SKM-1 (cell line): Measurements from ENCODE around the gene LCN6.
"Not testable (repeated sequence)": the region's sequence is repeated elsewhere in the genome, so short reads cannot be mapped to it uniquely, and the experiment has no call there.

Experiments used
- DNase-seq: peaks from one replicate; lab custom pipeline; 2025; ENCODE audit not compliant: unreplicated experiment; lab: John Stamatoyannopoulos, UW

Gene LCN6

DNA sequence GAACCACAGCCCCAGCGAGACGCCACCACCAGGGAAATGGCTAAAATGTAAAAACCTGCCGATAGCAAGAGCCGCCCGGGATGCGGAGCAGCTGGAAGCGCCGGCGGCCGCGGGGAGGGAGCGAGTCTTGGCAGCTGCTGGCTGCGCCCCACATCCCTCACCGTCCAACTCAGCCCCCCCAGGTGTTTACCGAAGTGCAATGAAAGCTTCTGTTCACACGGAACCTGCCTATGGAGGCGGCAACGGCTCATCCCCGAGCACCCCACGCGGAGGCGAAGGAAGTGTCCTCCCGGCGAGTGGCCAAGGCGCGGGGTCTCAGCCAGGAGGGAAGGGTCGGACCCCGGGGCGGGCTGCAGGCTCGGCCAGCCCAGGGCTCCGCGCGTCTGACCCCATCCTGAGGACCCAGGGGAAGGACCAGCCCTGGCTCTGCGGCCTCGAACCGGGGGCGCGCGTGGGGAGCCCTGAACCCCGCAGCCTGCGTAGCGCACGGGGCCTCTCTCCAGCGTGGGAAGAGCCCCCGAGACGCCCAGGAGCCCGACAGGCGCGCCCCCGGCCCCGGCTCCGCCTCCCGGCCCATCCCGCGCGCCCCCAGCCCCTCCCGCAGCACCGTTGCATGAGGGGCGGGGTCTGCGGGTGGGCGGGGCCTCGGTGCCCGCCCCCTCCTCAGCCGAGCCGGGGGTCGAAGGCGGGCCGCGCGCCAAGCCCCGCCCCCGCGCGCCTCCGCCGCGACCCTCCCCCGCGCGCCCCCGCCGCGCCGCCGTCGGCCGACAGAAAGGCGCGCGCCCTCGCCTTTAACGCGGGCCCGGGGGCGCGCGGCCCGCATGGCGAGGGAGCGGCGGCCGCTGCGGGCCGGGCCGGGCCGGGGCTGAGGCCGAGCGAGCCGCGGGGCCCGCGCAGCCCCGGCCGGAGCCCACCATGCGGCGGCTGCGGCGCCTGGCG is 36.3 kb downstream of the LCN6 start, which contains the start of gene DIPK1B:
TSS of gene DIPK1B (plus strand) at position 822 of the 939 bp plus-strand sequence. CDS start at position 916, 94 bp downstream.
- no peak for DNase-seq

DNA sequence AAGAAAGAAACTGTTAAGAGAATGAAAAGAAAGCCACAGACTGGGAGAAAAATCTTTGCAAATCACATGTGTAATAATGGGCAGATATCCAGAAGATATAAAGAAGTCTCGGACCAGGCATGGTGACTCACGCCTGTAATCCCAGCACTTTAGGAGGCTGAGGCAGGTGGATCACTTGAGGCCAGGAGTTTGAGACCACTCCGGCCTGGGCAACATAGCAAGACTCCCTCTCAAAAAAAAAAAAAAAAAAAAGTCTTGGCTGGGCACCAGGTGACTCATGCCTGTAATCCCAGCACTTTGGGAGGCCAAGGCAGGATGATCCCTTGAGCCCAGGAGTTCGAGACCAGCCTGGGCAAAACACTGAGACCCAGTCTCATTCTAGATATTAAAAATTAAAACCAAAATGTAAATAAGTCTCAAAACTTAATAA is 37.1 kb downstream of the LCN6 start:
- not testable (repeated sequence) for DNase-seq

DNA sequence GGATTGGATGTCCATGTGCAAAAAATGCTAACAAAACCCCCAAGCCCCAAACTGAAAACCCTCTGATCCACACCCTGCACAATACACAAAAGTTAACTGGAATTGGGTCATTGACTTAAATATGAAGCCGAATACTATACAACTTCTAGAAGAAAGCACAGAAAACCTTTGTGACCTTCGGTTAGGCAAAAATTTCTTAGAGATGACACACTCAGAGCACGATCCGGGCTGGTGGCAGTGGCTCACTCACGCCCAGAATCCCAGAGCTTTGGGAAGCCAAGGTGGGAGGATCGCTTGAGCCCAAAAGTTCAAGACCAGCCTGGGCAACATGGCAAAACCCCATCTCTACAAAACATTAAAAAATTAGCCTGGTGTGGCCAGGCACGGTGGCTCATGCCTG is 37.8 kb downstream of the LCN6 start:
- DNase-seq: no peak

DNA sequence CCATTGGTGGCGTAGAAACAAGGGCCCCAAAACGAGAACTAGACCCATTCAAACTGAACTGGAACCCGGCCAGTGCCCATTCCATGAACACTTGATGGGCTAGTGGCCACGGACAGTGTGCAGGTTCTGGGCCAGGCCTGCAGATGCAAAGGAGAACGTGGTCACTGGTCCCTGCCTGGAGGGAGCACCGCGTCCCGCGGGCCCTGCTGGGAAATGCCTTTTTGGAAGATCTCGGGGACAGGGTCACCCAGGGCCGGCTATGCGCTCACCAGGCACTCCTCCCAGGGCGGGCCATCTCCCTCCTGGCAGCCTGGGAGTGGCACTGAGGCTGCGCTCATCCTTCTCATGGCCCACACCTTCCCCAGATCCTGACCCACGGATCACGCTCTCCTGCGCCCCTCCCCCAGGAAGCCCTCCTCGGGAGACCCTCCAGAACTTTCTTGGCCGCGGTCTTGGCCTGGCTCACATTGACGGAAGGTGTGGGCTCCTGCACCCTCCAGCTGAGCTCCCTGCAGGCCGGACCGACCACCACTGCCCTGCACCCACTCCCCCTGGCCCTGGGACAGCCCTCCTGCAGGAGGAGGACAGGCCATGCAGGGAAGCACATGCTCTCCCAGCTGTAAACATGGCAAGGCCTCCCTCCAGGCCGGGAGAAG is 38.7 kb downstream of the LCN6 start:
- no peak for DNase-seq

DNA sequence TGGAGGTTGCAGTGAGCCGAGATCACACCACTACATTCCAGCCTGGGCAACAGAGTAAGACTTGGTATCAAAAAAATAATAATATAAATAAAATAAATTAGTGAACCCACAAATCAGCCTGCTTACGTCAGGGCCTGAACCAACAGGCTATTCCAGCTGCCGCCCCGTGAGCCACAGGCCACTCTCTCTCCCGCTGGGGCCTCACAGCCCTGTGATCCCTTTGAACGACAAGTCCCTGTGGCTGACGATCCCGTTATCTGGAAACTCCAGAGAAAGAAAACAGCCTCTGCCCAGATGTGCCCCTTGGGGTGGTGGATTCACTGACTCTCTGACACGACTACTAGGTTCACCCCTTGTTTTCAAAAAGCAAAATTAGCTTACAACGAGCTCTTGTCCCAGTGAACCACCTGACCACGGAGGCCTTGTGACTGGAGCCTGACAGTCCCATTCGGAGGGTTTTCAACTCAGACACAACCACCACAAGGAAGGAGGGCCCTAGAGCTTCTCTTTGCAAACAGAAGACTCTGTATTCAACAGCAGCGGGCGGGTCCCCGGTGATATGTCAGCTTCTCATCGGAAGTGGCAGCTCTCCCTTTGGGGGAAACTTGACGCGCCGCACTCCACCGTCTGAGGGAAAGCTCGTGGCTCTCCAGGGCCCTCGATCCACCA is 40.3 kb downstream of the LCN6 start:
- DNase-seq: no peak

DNA sequence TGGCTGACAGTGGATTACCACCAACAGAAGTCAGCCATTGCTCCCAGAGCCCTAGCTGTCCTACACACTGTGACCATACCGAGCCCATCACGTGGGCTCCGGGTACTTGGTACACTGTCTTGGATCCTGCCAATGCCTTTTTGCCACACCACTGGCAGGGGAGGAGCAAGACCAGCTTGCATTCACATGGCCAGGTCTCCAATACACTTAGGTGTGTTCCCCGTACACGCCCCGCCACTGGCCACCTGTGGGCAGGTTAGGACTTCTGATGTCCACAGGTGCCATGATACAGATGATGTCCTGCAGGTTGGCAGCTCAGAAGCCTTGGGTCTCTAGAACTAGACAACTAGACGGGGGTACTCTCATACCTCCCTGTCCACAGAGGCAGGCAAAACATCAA is 41.3 kb downstream of the LCN6 start:
- no peak for DNase-seq

DNA sequence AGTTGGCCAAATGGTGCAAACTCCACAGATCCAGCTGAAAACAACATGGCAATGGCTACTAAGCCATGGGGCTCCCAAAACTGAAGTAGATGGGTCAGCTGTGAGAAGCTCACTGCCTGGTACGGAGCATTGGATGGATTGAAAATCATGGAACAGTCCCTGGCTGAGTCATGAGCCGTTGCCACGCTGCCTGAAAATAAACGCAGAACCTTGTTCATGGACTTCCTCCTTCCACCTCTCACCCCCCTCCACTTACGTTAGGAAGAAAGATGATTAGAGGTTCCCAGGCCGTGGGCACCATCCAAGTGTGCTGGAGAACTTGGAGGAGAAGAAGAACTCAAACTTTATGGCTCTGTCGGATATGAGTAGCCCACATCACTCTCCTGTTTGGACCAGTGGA is 42.8 kb downstream of the LCN6 start:
- no peak for DNase-seq

DNA sequence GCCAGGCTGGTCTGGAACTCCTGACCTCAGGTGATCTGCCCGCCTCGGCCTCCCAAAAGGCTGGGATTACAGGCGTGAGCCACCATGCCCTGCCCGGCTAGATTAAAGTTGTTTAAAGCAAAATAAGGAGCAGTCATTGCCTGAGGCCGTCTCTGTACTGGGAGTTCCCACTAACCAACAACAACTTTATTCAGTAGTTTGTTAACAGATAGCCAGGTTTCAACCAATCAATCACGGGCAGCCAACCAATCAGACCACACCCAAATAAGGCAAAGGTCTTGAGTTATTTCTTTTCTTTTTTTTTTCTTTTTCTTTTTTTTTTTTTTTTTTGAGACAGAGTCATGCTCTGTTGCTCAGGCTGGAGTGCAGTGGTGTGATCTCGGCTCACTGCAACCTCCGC is 43.6 kb downstream of the LCN6 start:
- not testable (repeated sequence) for DNase-seq

DNA sequence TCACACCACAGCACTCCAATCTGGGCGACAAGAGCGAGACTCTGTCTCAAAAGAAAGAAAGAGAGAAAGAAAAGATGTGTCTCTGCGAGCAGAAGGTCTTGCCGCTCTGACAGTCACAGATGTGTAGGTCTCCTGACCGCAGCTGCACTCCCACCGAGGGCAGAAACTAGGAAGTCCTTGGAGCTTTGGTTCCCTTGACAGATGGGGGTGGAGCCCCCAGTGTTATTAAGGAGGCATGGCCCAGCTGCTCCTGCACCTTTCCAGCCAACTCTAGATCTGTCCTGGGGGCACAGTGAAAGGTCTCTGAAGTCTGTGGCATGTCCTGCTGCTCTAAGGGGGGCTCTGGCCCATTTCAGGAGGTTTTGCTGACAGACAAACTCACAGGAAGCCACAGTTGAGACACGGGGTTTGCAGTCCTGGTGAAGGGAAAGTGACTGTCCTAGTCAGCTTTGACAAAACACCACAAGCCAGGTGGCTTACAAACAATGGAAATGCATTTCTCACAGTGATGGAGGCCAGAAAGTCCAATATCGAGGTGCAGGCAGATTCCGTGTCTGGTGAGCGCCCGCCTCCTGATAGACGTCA is 45.0 kb downstream of the LCN6 start:
- peak; percentile 57 for DNase-seq

DNA sequence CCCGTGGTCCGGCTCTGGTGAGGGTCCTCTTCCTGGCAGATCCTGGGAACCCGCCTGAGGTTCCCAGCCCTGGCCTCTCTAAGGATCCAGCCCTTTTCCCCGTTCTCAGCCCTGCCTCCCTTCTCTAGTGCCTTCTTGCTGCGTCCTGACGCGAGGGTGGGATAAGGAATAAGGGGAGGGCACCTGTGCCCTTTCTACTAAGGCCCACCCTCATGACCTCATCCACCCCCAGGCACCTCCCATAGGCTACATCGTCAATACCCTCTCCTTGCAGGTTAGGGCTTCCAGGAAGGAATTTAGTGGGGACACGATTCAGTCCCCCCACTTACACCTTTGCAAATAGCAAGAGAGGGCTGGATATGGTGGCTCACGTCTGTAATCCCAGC is 46.7 kb downstream of the LCN6 start:
- DNase-seq: no peak

DNA sequence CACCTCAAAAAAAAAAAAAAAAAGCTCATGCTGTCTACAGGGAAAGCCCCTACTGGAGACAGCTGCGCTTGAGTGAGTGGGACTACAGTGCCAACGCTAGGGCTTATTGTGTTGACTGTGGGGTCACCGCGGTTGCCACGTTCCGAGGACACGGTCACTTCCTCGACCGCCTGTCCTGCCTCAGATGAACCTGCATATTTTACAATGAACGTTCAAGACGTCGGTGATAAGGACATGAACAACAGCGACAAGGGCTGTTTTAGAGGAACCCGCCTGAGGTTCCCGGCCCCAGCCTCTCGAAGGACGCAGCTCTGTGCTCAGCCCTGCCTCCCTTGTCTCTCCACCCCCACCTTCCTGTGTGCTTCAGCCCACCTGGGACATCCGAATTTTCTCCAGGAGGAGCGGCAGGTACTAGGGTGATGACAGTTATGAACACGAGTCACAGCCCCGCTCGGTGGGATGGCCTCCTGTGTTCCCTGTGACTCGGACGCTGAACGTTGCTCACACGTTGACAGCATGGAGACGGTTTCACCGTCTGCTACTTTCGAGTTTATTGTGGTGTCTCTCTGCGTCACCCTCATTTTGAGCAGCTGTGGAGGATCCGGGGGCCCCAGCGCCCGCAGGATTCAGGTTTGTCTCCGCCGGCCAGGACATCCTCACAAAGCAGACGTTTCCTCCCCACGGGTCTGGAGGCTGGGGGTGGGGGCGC is 47.2 kb downstream of the LCN6 start:
- no peak for DNase-seq

DNA sequence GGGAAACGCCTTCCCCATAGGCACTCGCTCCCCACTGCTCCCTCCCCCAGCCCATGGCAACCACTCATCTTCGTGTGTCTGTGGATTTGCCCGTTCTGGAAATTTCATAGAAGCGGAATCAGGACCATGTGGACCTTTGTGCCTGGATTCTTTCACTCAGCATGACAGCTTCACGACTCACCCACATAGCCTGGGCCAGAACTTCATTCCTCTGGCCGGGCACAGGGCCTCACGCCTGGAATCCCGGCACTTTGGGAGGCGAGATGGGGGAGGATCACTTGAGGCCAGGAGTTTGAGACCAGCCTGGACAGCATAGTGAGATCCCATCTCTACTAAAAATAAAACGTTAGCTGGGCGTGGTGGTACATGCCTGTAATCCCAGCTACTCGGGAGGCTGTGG is 48.0 kb downstream of the LCN6 start:
- DNase-seq: no peak

DNA sequence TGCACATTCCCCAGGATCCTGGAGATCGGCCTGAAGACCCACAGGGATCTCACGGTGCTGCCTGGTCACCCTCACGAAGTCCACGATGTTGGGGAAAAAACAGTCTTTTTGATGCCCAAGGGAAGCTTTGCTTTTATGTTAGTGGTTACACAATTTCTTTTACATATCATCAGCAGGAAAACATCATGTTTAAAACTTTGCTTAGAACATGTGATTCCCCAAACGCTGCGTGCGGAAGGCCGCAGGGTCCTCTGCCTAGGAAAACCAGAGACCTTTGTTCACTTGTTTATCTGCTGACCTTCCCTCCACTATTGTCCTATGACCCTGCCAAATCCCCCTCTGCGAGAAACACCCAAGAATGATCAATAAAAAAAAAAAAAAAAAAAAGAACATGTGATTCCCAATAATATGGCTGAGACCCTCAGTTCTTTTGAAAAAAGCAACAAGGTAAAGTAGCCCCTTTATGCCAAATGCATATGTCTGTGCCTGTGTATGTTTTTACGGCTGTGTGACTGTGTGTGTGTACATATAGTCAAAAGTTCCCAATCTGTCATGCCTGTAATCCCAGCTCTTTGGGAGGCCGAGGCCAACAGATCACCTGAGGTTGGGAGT is 49.6 kb downstream of the LCN6 start:
- no peak for DNase-seq

DNA sequence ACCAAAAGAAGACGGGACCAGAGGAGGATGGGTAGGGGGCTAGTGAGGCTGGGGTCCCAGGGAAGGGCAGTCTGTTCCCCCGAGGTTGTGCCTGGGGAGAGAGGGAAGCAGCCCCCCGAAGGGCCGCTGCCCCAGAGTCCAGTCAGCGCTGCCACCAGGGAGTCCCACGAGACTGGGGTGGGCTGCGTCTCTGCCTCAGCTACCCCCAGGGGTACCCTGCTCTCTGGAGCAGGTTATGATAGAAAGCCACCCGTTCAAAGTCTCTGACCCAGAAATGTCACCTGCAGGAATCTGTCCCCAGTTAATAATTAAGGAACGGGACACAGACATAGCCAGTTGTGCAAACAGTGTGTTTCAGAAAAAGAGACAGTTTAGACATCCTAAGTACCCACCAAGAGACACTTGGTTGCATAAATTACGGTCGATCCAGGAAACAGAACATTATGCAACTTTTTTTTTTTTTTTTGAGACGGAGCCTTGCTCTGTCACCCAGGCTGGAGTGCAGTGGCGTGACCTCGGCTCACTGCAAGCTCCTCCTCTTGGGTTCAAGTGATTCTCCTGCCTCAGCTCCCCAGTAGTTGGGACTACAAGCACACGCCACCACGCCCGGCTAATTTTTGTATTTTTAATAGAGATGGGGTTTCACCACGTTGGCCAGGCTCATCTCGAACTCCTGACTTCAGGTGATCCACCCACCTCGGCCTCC is 50.4 kb downstream of the LCN6 start:
- DNase-seq: peak; percentile 86

DNA sequence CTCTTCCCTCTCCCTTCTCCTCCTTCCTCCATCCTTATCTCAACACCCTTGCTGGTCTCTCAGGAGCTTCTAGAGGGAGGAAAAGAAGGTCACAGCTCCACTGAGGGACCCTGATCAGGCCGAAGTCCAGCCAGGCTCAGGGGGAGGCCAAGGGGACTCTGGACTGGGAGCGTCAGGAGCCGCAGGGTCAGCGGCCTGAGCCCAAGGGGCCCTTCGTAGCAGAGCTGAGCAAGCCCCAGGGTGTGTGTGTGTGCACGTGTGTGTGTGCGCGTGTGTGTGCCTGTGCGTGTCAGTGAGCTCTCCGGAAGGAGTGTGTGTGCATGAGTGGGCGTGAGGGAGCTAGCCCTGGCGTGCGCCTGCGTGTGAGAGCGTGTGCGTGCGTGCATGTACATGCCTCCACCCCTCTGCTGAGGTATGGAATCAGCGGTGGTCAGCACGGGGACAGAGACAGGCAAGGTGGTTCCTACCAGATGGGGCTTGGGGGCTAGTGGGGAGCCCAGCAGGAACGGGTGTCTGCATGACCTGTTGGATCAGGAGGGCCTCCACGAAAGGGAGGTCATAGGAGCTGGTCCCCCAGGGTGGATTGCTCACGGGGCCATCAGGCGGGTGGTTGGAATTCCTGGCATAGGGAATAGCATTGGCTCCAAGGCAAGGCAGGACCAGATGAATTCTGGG is 51.0 kb downstream of the LCN6 start:
- DNase-seq: no peak

DNA sequence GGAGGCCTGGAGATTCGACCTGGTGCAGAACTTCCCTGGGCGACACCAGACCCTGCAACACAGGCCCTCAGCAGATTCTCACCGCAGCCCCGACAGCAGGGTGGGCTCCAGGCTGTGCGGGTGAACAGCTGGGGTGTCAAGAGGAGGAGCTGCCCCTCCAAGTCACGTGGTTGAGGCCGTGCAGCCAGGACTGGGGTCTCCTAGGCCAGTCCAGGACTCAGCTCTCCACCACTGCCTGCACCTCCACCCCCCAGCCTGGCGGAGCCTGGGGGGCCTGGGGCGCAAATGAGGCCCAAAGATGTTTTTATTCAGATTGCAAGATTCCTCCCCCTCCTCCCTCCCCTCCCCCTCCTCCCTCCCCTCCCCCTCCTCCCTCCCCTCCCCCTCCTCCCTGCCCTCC is 51.8 kb downstream of the LCN6 start:
- no peak for DNase-seq

DNA sequence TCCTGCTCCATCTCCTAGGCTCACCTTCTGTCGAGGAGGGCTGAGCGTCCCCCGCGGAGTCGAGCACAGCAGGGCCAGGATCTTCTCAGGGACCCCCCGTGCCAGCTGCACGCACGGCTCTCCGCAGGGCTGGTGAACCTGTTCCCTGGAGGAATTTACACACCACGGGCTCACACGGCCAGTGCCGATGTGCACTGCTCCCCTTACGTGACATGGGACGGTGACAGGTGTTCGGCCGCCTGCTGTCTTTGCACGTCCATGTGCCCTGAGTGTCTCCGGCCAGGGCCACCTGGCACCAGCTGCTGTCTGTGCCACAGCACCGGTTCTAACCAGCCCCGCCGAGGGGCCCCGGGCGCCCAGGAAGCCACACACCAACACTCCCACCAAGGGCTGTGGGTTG is 52.4 kb downstream of the LCN6 start:
- DNase-seq: no peak

DNA sequence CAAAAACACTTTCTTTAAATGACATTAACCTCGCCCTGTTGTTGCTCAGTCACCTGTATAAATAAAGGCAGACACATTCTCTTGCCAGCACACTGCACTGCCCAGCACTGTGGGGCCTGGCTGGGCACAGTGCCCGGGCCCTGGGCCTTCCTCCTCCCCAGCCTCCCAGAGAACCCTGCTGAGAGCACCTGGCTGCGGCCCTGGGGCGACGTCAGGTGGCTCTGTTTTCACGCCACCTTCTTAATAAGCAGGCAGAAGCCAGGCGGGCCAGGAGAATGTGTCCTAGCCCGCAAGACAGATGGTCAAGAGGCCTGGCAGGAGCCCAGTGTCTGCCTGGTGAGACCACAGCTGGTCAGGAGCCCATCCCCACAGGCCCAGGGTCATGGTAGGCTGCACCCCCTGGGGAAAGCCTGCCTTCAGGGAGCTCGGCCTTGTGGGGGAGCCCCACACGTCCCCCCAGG is 52.9 kb downstream of the LCN6 start:
- no peak for DNase-seq

DNA sequence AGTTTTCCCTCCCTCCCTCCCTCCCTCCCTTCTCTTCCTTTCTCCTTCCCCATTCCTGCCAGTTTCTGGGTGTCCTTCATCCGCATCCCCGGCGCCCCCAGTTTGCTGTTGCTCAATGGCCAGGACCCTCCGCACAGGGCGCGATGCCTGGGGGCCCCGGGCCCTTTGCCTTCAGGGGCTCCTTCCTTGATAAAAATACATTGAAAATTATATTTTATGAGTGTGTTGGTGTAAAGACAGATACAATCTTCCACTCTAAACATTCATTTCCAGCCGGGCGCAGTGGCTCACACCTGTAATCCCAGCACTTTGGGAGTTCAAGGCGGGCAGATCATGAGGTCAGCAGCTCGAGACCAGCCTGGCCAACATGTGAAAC is 53.5 kb downstream of the LCN6 start:
- no peak for DNase-seq
